ENCODE measurements around the gene PSMA2. TPM values are rescaled to one million over a fixed set of nuclear protein-coding genes. Genes with fewer than 3 reads are reported as not detected.

The PSMA2 gene
- 100 to 1,000 TPM; 131 to 154 TPM for total RNA-seq

- CTCF ChIA-PET, result interaction anchor here (0.7 to 8.2 kb wide), 15 partner anchors 8 to 1050 kb away, joined by 3 to 68 read pairs (median 7); partner anchors contain the start of genes C7orf25 and STK17A
- no peaks in the 10 kb centered on the region for H3K9me3 Mint-ChIP-seq (ENCODE audit: insufficient read depth)
- peak within 1 kb of the TSS; percentile 98 for H3K27ac Mint-ChIP-seq
- peak; percentile 100 for ATAC-seq
- H3K4me3 Mint-ChIP-seq, result peak within 1 kb of the TSS; percentile 100
- DNase-seq, result peak; percentile 97
- peaks cover 42% of the 10 kb centered on the region for H3K36me3 Mint-ChIP-seq (ENCODE audit: low read depth)
- peaks cover 59% of the 10 kb centered on the region for H3K4me1 Mint-ChIP-seq (ENCODE audit: low read depth)
- no peaks in the 10 kb centered on the region for H3K27me3 Mint-ChIP-seq (ENCODE audit: low read depth)
- POLR2A ChIA-PET, result interaction anchor here (0.6 to 2.4 kb wide), 16 partner anchors 9 to 902 kb away, joined by 3 to 20 read pairs (median 4); partner anchors contain the start of genes C7orf25 and STK17A
Observed at GRCh38 chr7:42931834-42932651, at the start of gene PSMA2, which contains the start of gene MRPL32. PSMA2 (minus strand) TSS chr7:42932174; CDS start chr7:42932158, 16 bp downstream. MRPL32 (plus strand) TSS chr7:42932376; CDS start chr7:42932387, 11 bp downstream.

GRCh38 chr7:42981601-42982000 lies 49.6 kb upstream of the PSMA2 start:
- ATAC-seq, result no peak
- H3K27ac Mint-ChIP-seq, result no peak overlapping the region
- no peaks in the 10 kb centered on the region for H3K36me3 Mint-ChIP-seq (ENCODE audit: low read depth)
- no peaks in the 10 kb centered on the region for H3K9me3 Mint-ChIP-seq (ENCODE audit: insufficient read depth)
- POLR2A ChIA-PET, result no interaction called here
- no peaks in the 10 kb centered on the region for H3K4me1 Mint-ChIP-seq (ENCODE audit: low read depth)
- no peak for DNase-seq
- H3K27me3 Mint-ChIP-seq (ENCODE audit: low read depth), result peaks cover 16% of the 10 kb centered on the region
- CTCF ChIA-PET, result interaction anchor here (1.5 kb wide), 1 partner anchor 40 kb away, joined by 5 read pairs; no protein-coding TSS in a partner anchor
- no peak overlapping the region for H3K4me3 Mint-ChIP-seq

DNA sequence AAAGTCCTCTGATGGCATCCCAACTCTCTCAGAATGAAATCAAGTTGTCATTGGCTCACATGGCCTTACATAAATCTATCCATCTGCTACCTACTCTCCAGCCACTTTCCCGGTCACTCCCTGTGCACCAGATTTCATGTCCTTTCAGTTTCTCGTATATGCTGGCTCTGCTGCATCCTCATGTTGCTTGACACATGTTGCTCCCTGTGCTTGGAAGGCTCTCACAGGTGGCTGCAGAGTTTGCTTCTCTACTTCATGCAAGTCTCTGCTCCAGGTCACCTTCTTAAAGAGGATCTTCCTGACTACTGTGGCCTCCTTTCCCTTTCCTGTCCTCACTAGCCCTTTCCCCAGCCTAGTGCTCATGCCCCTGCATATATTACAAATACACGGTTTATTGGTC lies 48.5 kb upstream of the PSMA2 start:
- no peak overlapping the region for H3K4me3 Mint-ChIP-seq
- no peaks in the 10 kb centered on the region for H3K4me1 Mint-ChIP-seq (ENCODE audit: low read depth)
- H3K36me3 Mint-ChIP-seq (ENCODE audit: low read depth), result no peaks in the 10 kb centered on the region
- H3K27me3 Mint-ChIP-seq (ENCODE audit: low read depth), result peaks cover 16% of the 10 kb centered on the region
- no peak for ATAC-seq
- ChIA-PET POLR2A (no interaction called here), CTCF (no interaction called here)
- no peak overlapping the region for H3K27ac Mint-ChIP-seq
- H3K9me3 Mint-ChIP-seq (ENCODE audit: insufficient read depth), result no peaks in the 10 kb centered on the region
- DNase-seq, result no peak

- H3K27ac Mint-ChIP-seq, result no peak overlapping the region
Observed at GRCh38 chr7:42980084-42980483, 48.1 kb upstream of the PSMA2 start.

GRCh38 chr7:42978496-42978895 lies 46.5 kb upstream of the PSMA2 start:
- peaks cover 21% of the 10 kb centered on the region for H3K27me3 Mint-ChIP-seq (ENCODE audit: low read depth)
- H3K27ac Mint-ChIP-seq, result no peak overlapping the region
- no peaks in the 10 kb centered on the region for H3K36me3 Mint-ChIP-seq (ENCODE audit: low read depth)
- DNase-seq, result no peak
- no peak for ATAC-seq
- ChIA-PET CTCF (no interaction called here), POLR2A (no interaction called here)
- H3K4me3 Mint-ChIP-seq, result no peak overlapping the region
- no peaks in the 10 kb centered on the region for H3K9me3 Mint-ChIP-seq (ENCODE audit: insufficient read depth)
- H3K4me1 Mint-ChIP-seq (ENCODE audit: low read depth), result no peaks in the 10 kb centered on the region

More at GRCh38 chr7:42980084-42980483, 48.1 kb upstream of the PSMA2 start:
- Mint-ChIP-seq H3K36me3 (ENCODE audit: low read depth) (no peaks in the 10 kb centered on the region), H3K27me3 (ENCODE audit: low read depth) (peaks cover 18% of the 10 kb centered on the region), H3K9me3 (ENCODE audit: insufficient read depth) (no peaks in the 10 kb centered on the region), H3K4me1 (ENCODE audit: low read depth) (no peaks in the 10 kb centered on the region), H3K4me3 (no peak overlapping the region)
- POLR2A ChIA-PET, result no interaction called here
- ATAC-seq (no peak), DNase-seq (no peak)
- CTCF ChIA-PET, result no interaction called here

DNA sequence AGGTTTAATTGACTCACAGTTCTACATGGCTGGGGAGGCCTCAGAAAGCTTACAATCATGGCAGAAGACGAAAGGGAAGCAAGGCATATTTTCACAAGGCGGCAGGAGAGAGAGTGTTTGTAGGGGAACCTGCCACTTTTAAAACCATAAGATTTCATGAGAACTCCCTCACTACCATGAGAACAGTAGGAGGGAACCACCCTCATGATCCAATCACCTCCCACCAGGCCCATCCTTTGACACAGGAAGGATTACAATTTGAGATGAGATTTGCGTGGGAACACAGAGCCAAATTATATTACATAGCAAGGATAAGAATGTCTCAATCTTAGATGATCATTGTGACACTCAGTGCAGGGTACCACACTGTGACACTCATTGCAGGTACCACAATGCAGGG lies 44.4 kb upstream of the PSMA2 start:
- no peak for ATAC-seq
- POLR2A ChIA-PET, result no interaction called here
- no peaks in the 10 kb centered on the region for H3K36me3 Mint-ChIP-seq (ENCODE audit: low read depth)
- no peak for DNase-seq
- H3K27me3 Mint-ChIP-seq (ENCODE audit: low read depth), result peaks cover 21% of the 10 kb centered on the region
- no peaks in the 10 kb centered on the region for H3K4me1 Mint-ChIP-seq (ENCODE audit: low read depth)
- no peaks in the 10 kb centered on the region for H3K9me3 Mint-ChIP-seq (ENCODE audit: insufficient read depth)
- CTCF ChIA-PET, result no interaction called here
- no peak overlapping the region for H3K4me3 Mint-ChIP-seq
- no peak overlapping the region for H3K27ac Mint-ChIP-seq

GRCh38 chr7:42972699-42973500 lies 40.9 kb upstream of the PSMA2 start:
- ChIA-PET CTCF (no interaction called here), POLR2A (no interaction called here)
- Mint-ChIP-seq H3K27me3 (ENCODE audit: low read depth) (peaks cover 12% of the 10 kb centered on the region), H3K9me3 (ENCODE audit: insufficient read depth) (peaks cover under 1% of the 10 kb centered on the region), H3K27ac (no peak overlapping the region), H3K4me1 (ENCODE audit: low read depth) (no peaks in the 10 kb centered on the region), H3K4me3 (no peak overlapping the region), H3K36me3 (ENCODE audit: low read depth) (no peaks in the 10 kb centered on the region)
- no peak for ATAC-seq
- DNase-seq, result no peak

DNA sequence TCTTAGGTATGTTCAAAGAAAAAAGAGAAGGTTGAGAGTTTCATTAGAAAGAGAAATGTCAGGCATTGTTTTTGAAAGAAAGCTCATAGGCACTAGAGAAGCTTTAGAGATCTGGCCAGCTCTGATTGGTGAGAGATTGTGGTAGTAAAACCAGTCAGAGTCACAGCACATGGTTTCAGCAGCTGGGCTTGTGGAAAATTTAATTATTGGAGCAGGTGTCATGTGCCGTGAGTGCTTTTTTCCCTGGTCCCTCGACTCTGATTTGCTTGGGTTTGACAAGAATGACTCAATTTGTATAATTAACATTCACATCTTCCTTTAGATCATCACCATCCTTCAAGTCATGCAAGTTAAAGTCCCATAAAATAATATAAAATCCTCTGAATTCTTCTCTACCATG lies 35.4 kb upstream of the PSMA2 start:
- Mint-ChIP-seq H3K9me3 (ENCODE audit: insufficient read depth) (peaks cover 5% of the 10 kb centered on the region), H3K4me3 (no peak overlapping the region), H3K27me3 (ENCODE audit: low read depth) (peaks cover 4% of the 10 kb centered on the region), H3K4me1 (ENCODE audit: low read depth) (no peaks in the 10 kb centered on the region), H3K27ac (no peak overlapping the region), H3K36me3 (ENCODE audit: low read depth) (no peaks in the 10 kb centered on the region)
- ATAC-seq (no peak), DNase-seq (no peak)
- ChIA-PET CTCF (no interaction called here), POLR2A (no interaction called here)

DNA sequence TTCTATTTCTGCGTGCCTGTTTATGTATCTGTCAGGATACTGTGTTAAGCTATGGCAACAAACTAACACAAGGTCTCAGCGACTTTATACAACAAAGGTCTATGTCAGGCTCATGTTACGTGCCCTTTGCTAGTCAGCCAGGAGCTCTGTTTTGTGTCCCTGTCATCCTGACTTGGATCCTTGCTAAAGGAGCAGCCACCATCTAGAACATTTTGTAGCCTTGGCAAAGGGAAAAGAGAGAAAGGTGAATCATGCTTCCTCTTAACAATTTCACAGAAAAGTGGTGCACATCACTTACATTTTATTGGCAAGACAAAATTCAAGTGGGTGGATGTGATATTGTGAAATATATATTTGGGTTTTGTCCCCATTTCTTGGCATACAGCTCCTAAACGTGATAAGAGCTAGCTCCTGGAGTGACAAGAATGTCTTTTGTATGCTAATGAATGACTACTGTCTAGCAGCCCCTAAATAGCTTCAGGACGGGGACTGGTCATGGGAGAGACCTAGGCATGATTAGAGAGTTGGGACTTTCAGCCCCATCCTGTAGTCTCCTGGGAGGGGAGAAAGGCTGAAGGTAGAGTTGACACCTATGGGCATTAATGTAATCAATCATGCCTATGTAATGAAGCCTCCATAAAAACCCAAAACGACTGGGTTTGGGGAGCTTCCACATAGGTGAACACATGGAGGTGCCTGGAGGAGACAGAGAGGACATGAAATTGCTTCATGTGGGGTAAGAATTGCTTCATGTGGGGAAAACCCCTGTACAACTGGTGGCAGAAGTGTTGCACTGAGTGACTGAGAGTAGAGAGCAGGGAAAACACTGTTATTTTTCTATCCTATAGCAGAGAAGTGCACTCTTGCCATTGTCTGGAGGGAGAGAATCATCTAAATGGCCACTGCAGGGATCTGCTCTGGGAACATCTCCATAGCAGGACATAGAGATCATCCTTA lies 33.2 kb upstream of the PSMA2 start:
- Mint-ChIP-seq H3K4me1 (ENCODE audit: low read depth) (no peaks in the 10 kb centered on the region), H3K36me3 (ENCODE audit: low read depth) (no peaks in the 10 kb centered on the region), H3K27me3 (ENCODE audit: low read depth) (peaks cover 9% of the 10 kb centered on the region), H3K27ac (no peak overlapping the region), H3K9me3 (ENCODE audit: insufficient read depth) (peaks cover 5% of the 10 kb centered on the region), H3K4me3 (no peak overlapping the region)
- ATAC-seq, result no peak
- ChIA-PET POLR2A (no interaction called here), CTCF (interaction anchor here (1.0 kb wide), 1 partner anchor 24 kb away, joined by 3 read pairs; no protein-coding TSS in a partner anchor)
- DNase-seq, result no peak

DNA sequence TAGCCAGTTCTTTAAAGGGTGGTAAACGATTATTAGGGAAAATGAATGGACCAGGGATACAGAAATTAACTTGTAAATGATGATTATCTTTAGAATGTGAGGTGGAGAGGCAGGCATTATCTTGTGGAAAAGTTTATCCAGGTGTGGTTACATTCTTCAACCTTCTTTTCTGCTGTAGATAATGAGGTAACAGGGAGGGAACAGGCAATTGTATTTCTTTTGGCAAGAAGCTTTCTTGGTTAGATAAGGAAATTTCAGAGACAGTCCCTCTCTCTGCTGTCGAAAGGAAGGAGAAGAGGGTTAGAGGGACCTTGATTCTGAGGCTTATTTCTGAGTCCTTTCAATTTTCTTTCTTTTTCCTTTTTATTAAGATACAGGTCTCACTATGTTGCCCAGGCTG lies 32.3 kb upstream of the PSMA2 start:
- ChIA-PET POLR2A (no interaction called here), CTCF (no interaction called here)
- no peak for DNase-seq
- Mint-ChIP-seq H3K27me3 (ENCODE audit: low read depth) (peaks cover 9% of the 10 kb centered on the region), H3K9me3 (ENCODE audit: insufficient read depth) (peaks cover 5% of the 10 kb centered on the region), H3K4me1 (ENCODE audit: low read depth) (no peaks in the 10 kb centered on the region), H3K4me3 (no peak overlapping the region), H3K27ac (no peak overlapping the region), H3K36me3 (ENCODE audit: low read depth) (no peaks in the 10 kb centered on the region)
- ATAC-seq, result no peak

DNA sequence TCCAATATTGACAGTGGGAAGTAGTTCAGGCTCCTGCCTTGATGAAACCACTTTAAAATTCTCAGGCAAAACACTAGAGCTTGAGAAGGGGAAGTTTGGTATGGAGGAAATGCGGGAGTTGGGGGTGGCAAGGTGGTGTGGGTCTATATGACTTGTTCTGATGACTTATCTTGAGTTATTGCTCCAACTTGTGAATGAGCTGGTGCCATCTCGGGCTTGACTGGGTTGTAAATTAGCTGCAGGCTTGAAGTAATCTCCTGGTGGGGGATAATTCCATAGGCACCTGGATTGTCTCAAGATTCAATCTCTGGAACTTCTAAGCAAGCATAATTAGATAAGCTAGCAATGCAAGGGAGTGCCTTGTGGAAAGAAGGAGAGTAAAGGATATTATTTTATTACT lies 29.2 kb upstream of the PSMA2 start:
- no peak overlapping the region for H3K4me3 Mint-ChIP-seq
- H3K27ac Mint-ChIP-seq, result no peak overlapping the region
- POLR2A ChIA-PET, result no interaction called here
- ATAC-seq, result no peak
- H3K27me3 Mint-ChIP-seq (ENCODE audit: low read depth), result peaks cover 5% of the 10 kb centered on the region
- CTCF ChIA-PET, result interaction anchor here (2.9 kb wide), 1 partner anchor 20 kb away, joined by 10 read pairs; no protein-coding TSS in a partner anchor
- no peaks in the 10 kb centered on the region for H3K36me3 Mint-ChIP-seq (ENCODE audit: low read depth)
- H3K9me3 Mint-ChIP-seq (ENCODE audit: insufficient read depth), result peaks cover 7% of the 10 kb centered on the region
- H3K4me1 Mint-ChIP-seq (ENCODE audit: low read depth), result no peaks in the 10 kb centered on the region
- DNase-seq, result no peak
